GM23248 (cell line): ENCODE results near the gene PTPRB. TPM values are rescaled to one million over a fixed set of nuclear protein-coding genes. Genes with fewer than 3 reads are reported as not detected.

Experiments used
- DNase-seq: peaks from one replicate; pipeline ENCODE4 v3.0.0-alpha.2; 2015
- H2AFZ ChIP-seq: fragments of 200-600 bp; sonication (generic); 2 replicates; pipeline ENCODE4 v1.6.1; 2016; ENCODE audit warnings: antibody characterized with exemption
- H3F3A ChIP-seq: fragments of 200-600 bp; sonication (generic); 2 replicates; pipeline ENCODE4 v1.6.1; 2016; ENCODE audit warnings: mild to moderate bottlenecking, antibody characterized with exemption, mixed run types; ENCODE audit not compliant: insufficient read depth
- H3K27ac ChIP-seq: fragments of 200-600 bp; sonication (generic); 2 replicates; pipeline ENCODE4 v1.5.1; 2016; ENCODE audit warnings: mild to moderate bottlenecking
- H3K27me3 ChIP-seq: fragments of 200-600 bp; sonication (generic); replicated peaks from 2 replicates; pipeline ENCODE4 v1.6.1; 2016; ENCODE audit warnings: mild to moderate bottlenecking; ENCODE audit not compliant: insufficient read depth
- H3K36me3 ChIP-seq: fragments of 200-600 bp; sonication (generic); 2 replicates; pipeline ENCODE4 v1.6.1; 2016; ENCODE audit warnings: low read depth, mild to moderate bottlenecking
- H3K4me1 ChIP-seq: fragments of 200-600 bp; sonication (generic); 2 replicates; pipeline ENCODE4 v1.6.1; 2016; ENCODE audit warnings: mild to moderate bottlenecking; ENCODE audit not compliant: insufficient read depth
- H3K4me2 ChIP-seq: fragments of 200-600 bp; sonication (generic); one replicate; pipeline ENCODE4 v1.6.1; 2016; ENCODE audit warnings: mild to moderate bottlenecking; ENCODE audit not compliant: unreplicated experiment
- H3K4me3 ChIP-seq: fragments of 200-600 bp; sonication (generic); 2 replicates; pipeline ENCODE4 v1.5.1; 2016; ENCODE audit warnings: mild to moderate bottlenecking
- H3K79me2 ChIP-seq: fragments of 200-600 bp; sonication (generic); 2 replicates; pipeline ENCODE4 v1.6.1; 2016; ENCODE audit warnings: mild to moderate bottlenecking; ENCODE audit not compliant: insufficient read depth
- H3K9ac ChIP-seq: fragments of 200-600 bp; sonication (generic); 2 replicates; pipeline ENCODE4 v1.6.1; 2016; ENCODE audit warnings: mild to moderate bottlenecking
- H3K9me2 ChIP-seq: fragments of 200-600 bp; sonication (generic); 2 replicates; pipeline ENCODE4 v1.6.1; 2016; ENCODE audit warnings: mixed run types, mild to moderate bottlenecking, moderate library complexity; ENCODE audit not compliant: insufficient read depth
- H3K9me3 ChIP-seq: fragments of 200-600 bp; sonication (generic); one replicate; pipeline ENCODE4 v1.6.1; 2017; ENCODE audit warnings: low read depth
- H4K20me1 ChIP-seq: fragments of 200-600 bp; sonication (generic); 2 replicates; pipeline ENCODE4 v1.6.0; 2016; ENCODE audit not compliant: insufficient read depth
- EZH2 ChIP-seq: fragments of 200-600 bp; sonication (generic); IDR thresholded peaks from 2 replicates; pipeline ENCODE4 v1.6.1; 2018; ENCODE audit warnings: antibody characterized with exemption, mild to moderate bottlenecking; ENCODE audit not compliant: insufficient read depth, poor library complexity, severe bottlenecking
- EZH2phosphoT487 ChIP-seq: fragments of 200-600 bp; sonication (generic); IDR thresholded peaks from 2 replicates; pipeline ENCODE4 v1.6.1; 2018; ENCODE audit warnings: antibody characterized with exemption, moderate library complexity, mild to moderate bottlenecking, low read depth; ENCODE audit not compliant: insufficient read depth
- WGBS, 2 experiments: methylation state at CpG; one replicate each; pipeline ENCODE4 v1.1.6; 2015 to 2017; ENCODE audit warnings: low lambda C conversion rate in 2 of 2, low coverage in 1 of 2; ENCODE audit errors: missing lambda C conversion rate in 2 of 2; 5-methylcytosine and 5-hydroxymethylcytosine counted together
- in situ Hi-C: fragments of 300-500 bp; cut with MboI; formaldehyde crosslinking; loops from 2 replicates; pipeline ENCODE4 v1.15.0; 2020
- polyA plus RNA-seq: library from polyadenylated mRNA; unstranded; fragments of >200 nt; fragmentation: Nextera tagmentation; extraction: Ambion mirVana; gene quantifications from 2 replicates; pipeline ENCODE4 v1.2.1, GENCODE V29; 2016
- total RNA-seq: library from RNA; depleted of rRNA; stranded (reverse); fragments of >200 nt; shearing (Covaris generic); gene quantifications from 2 replicates; pipeline ENCODE4 v1.2.3, GENCODE V29; 2014

Gene PTPRB
- total and polyA plus RNA-seq, 2 experiments from 2014 or later, result 3.8 to 4.4 TPM

- in situ Hi-C loops, result no loop called here
- peaks cover 18% of the 10 kb centered on the region for H3F3A ChIP-seq
- H3K79me2 ChIP-seq, result no peaks in the 10 kb centered on the region
- no peak overlapping the region for H3K27ac ChIP-seq
- no peaks in the 10 kb centered on the region for H3K36me3 ChIP-seq
- no peak overlapping the region for H2AFZ ChIP-seq
- H3K27me3 ChIP-seq, result no peaks in the 10 kb centered on the region
- no peaks in the 10 kb centered on the region for H4K20me1 ChIP-seq
- no peak for DNase-seq
- no peaks in the 10 kb centered on the region for H3K9me3 ChIP-seq
- H3K4me1 ChIP-seq, result peaks cover 29% of the 10 kb centered on the region
- 98 to 99% methylated on average over 6 of the region's 6 CpGs for WGBS, 2 experiments
- no peak overlapping the region for H3K4me3 ChIP-seq
- no peak overlapping the region for H3K4me2 ChIP-seq
- H3K9me2 ChIP-seq, result no peaks in the 10 kb centered on the region
- TF ChIP-seq EZH2 (no peak), EZH2phosphoT487 (no peak)
- no peak overlapping the region for H3K9ac ChIP-seq
Measured at GRCh38 chr12:70659077-70659606, 21.9 kb upstream of the PTPRB start.

GRCh38 chr12:70657616-70658286 is 20.5 kb upstream of the PTPRB start:
- Histone ChIP-seq H2AFZ (no peak overlapping the region), H3K79me2 (no peaks in the 10 kb centered on the region), H3K27me3 (no peaks in the 10 kb centered on the region), H4K20me1 (no peaks in the 10 kb centered on the region), H3K9me2 (no peaks in the 10 kb centered on the region), H3K27ac (no peak overlapping the region), H3F3A (peaks cover 18% of the 10 kb centered on the region), H3K9me3 (no peaks in the 10 kb centered on the region), H3K4me2 (no peak overlapping the region), H3K9ac (no peak overlapping the region), H3K4me3 (no peak overlapping the region), H3K4me1 (peaks cover 25% of the 10 kb centered on the region), H3K36me3 (no peaks in the 10 kb centered on the region)
- DNase-seq, result no peak
- in situ Hi-C loops, result no loop called here
- 66 to 70% methylated on average over 4 of the region's 4 CpGs for WGBS, 2 experiments
- TF ChIP-seq EZH2 (no peak), EZH2phosphoT487 (no peak)

GRCh38 chr12:70652451-70652850 is 15.2 kb upstream of the PTPRB start:
- Histone ChIP-seq H3K4me2 (no peak overlapping the region), H3K9ac (no peak overlapping the region), H3K79me2 (no peaks in the 10 kb centered on the region), H3K9me3 (no peaks in the 10 kb centered on the region), H3K9me2 (no peaks in the 10 kb centered on the region), H3K4me3 (no peak overlapping the region), H3K27me3 (no peaks in the 10 kb centered on the region), H3K4me1 (peaks cover 23% of the 10 kb centered on the region), H3F3A (peaks cover 21% of the 10 kb centered on the region), H3K27ac (no peak overlapping the region), H2AFZ (no peak overlapping the region), H4K20me1 (no peaks in the 10 kb centered on the region), H3K36me3 (no peaks in the 10 kb centered on the region)
- DNase-seq, result no peak
- no peak for TF ChIP-seq EZH2
- TF ChIP-seq EZH2phosphoT487, result no peak
- in situ Hi-C loops, result no loop called here
- 96 to 100% methylated on average over 1 of the region's 1 CpG for WGBS, 2 experiments

- TF ChIP-seq EZH2phosphoT487 (no peak), EZH2 (no peak)
- 6 to 12% methylated on average over 2 of the region's 2 CpGs for WGBS, 2 experiments
- in situ Hi-C loops, result no loop called here
- Histone ChIP-seq H3F3A (peaks cover 49% of the 10 kb centered on the region), H3K4me1 (peaks cover 55% of the 10 kb centered on the region), H4K20me1 (no peaks in the 10 kb centered on the region), H3K27me3 (no peaks in the 10 kb centered on the region), H3K36me3 (no peaks in the 10 kb centered on the region), H3K4me2 (peak overlapping the region; percentile 48), H3K79me2 (no peaks in the 10 kb centered on the region), H3K27ac (peak overlapping the region; percentile 94), H3K9me3 (no peaks in the 10 kb centered on the region), H3K9ac (peak overlapping the region; percentile 55), H2AFZ (0 out of 2 replicates have a peak overlapping the region, but pooled peaks have one; percentile 41), H3K9me2 (no peaks in the 10 kb centered on the region), H3K4me3 (peak overlapping the region; percentile 22; the same call in 1 of the 2 replicates)
- DNase-seq, result peak; percentile 86
Measured at GRCh38 chr12:70648831-70649230, 11.6 kb upstream of the PTPRB start.
